GM12891 (cell line): ENCODE data around the gene VAV2.

Experiments used
- DNase-seq: peaks from one replicate; pipeline ENCODE4 v3.0.0; 2011; ENCODE audit warnings: low spot score; ENCODE audit not compliant: insufficient read length
- FAIRE-seq: peaks from 2 replicates; lab custom pipeline; 2011; peaks lifted over from hg19 to GRCh38; lab: Jason Lieb, UNC
- PAX5 ChIP-seq: IDR thresholded peaks from 2 replicates; pipeline ENCODE4 v1.6.1; 2011; ENCODE audit warnings: low read length, moderate library complexity, mild to moderate bottlenecking; ENCODE audit not compliant: insufficient read depth, severe bottlenecking
- POLR2A ChIP-seq: IDR thresholded peaks from 2 replicates; pipeline ENCODE4 v1.6.1; 2011; ENCODE audit warnings: low read depth, low read length, control low read depth
- POLR2AphosphoS5 ChIP-seq: IDR thresholded peaks from 2 replicates; pipeline ENCODE4 v1.6.1; 2011; ENCODE audit warnings: low read depth, low read length, control low read depth
- POU2F2 ChIP-seq: IDR thresholded peaks from 2 replicates; pipeline ENCODE4 v1.6.1; 2011; ENCODE audit warnings: low read depth, mild to moderate bottlenecking, control low read depth, low read length, moderate library complexity
- SPI1 ChIP-seq: IDR thresholded peaks from 2 replicates; pipeline ENCODE4 v1.6.1; 2011; ENCODE audit warnings: low read depth, low read length, control low read depth
- TAF1 ChIP-seq: IDR thresholded peaks from 2 replicates; pipeline ENCODE4 v1.6.1; 2011; ENCODE audit warnings: low read depth, low read length, control low read depth

The VAV2 gene

GRCh38 chr9:133733421-133733795, 258.7 kb downstream of the VAV2 start:
- TF ChIP-seq POLR2A (no peak), PAX5 (no peak), TAF1 (no peak), POLR2AphosphoS5 (no peak), POU2F2 (no peak), SPI1 (no peak)
- no peak for FAIRE-seq

GRCh38 chr9:133732639-133733408, 259.3 kb downstream of the VAV2 start:
- TF ChIP-seq SPI1 (no peak), TAF1 (no peak), PAX5 (no peak), POLR2AphosphoS5 (no peak), POLR2A (no peak), POU2F2 (no peak)
- FAIRE-seq (no peak), DNase-seq (no peak)

More at GRCh38 chr9:133733421-133733795, 258.7 kb downstream of the VAV2 start:
- DNase-seq, result no peak

GRCh38 chr9:133731876-133732638, 260.1 kb downstream of the VAV2 start:
- TF ChIP-seq POLR2A (no peak), SPI1 (no peak), TAF1 (no peak), POLR2AphosphoS5 (no peak), POU2F2 (no peak), PAX5 (no peak)
- FAIRE-seq (no peak), DNase-seq (no peak)

- TF ChIP-seq PAX5 (no peak), TAF1 (no peak), POLR2A (no peak), POU2F2 (no peak), POLR2AphosphoS5 (no peak), SPI1 (no peak)
- no peak for DNase-seq
- no peak for FAIRE-seq
These were observed 261.0 kb downstream of the VAV2 start for GRCh38 chr9:133730994-133731715.

DNA sequence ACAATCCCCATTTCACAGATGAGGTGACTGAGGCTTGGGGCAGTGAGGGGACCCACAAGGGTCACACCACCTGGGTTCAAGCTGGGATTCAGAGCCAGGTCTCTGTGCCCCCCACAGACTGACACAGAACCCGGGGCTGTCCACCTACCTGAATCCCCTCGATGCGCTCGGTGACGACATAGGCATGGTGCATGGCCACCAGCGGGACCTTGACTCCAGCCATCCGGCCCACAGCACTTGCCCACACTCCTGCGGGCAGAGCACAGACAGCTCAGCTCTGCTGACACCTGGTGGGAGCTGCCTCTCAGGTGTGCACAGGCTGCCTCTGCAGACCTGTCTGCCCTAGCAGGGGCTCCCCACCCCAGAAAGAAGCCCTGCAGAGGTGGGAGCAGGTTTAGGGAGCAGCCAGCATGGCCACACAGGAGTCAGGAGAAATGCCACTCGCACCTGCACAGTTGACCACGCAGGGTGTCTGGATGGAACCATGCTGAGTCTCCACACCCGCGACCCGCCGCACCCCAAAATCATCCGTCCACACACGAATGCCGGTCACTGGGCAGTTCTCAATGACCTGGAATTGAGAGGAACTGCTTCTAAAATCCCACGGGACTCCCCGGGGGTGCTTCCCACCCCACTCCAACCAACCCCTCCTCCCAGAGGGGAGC, 262.4 kb downstream of the VAV2 start:
- no peak for FAIRE-seq
- DNase-seq, result no peak
- TF ChIP-seq PAX5 (no peak), POU2F2 (no peak), POLR2A (no peak), SPI1 (no peak), TAF1 (no peak), POLR2AphosphoS5 (no peak)

GRCh38 chr9:133728856-133729616, 263.1 kb downstream of the VAV2 start:
- DNase-seq (no peak), FAIRE-seq (no peak)
- TF ChIP-seq POLR2A (no peak), POLR2AphosphoS5 (no peak), TAF1 (no peak), SPI1 (no peak), PAX5 (no peak), POU2F2 (no peak)

DNA sequence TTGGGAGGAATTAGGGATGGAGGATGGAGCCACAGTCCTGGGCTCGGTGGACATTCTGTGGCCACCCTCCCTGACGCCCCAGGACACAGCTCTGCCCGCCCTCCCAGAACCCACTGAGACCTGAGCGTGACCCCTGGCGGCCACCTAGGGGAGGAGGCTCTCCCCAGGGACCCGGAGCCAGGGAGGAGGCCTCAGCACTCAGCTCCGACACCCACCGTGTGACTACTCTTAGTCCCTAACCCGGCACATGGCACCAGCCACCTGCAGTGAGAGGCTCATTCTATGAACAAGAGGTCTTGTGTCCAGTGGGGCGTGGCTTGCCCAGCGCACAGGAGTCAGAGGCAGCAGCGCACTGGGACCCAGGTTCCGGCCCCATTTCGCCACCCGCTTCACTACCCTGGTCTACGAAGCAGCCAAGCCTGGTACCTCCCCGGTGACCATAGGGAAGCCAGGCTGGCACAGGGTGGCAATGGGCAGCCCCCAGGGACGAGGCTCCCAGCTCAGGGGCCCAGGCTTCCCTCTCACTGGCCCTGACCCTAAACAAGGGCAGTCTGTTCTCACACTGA, 264.2 kb downstream of the VAV2 start:
- FAIRE-seq, result no peak
- TF ChIP-seq POU2F2, result no peak
- no peak for TF ChIP-seq TAF1
- TF ChIP-seq POLR2A, result no peak
- no peak for TF ChIP-seq POLR2AphosphoS5
- no peak for TF ChIP-seq PAX5
- TF ChIP-seq SPI1, result no peak
- no peak for DNase-seq

- no peak for TF ChIP-seq SPI1
- TF ChIP-seq POU2F2, result no peak
- FAIRE-seq (no peak), DNase-seq (no peak)
These were observed 264.7 kb downstream of the VAV2 start for GRCh38 chr9:133727277-133727875.
